HG03439 (cell line): Measurements from ENCODE around the gene PACS1.
"Not testable (repeated sequence)": the region's sequence is repeated elsewhere in the genome, so short reads cannot be mapped to it uniquely, and the experiment has no call there.

Experiments
- ATAC-seq: cut with Tn5 transposase; IDR thresholded peaks from one replicate; pipeline ENCODE4 v1.9.1; 2021; ENCODE audit warnings: mild to moderate bottlenecking, moderate library complexity; ENCODE audit not compliant: unreplicated experiment

Gene PACS1

DNA sequence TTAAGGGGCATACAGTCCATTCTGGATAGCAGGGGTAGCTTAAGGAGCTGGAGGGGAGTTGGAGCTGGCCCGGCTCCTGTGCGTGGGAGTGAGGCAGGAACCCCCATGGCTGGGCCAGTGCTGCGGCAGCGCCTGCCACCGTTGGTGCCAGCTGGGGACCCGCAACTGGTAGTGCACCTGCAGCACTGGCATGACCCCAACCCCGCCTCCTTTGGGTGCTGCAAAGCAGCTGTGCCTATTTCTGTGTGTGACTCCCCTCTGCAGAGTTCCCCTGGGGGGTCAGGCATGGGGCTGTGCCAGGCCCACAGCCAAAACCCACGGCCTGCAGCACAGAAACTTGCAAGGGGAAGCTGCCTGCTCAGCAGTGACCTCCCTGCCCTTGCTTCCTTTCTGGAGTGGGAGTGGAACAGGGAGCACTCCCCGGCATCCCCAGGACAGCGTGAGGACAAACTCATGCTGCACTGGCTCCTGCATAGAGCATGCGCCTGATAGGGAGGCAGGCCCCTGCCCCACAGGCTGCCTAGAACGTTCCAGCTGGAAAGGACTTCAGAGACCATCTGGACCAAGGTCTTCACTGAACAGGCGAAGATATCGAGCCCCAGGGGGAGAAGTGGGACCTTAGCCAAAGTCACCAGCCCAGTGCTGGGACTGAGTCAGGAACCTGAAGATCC is 172.2 kb downstream of the PACS1 start:
- no peak for ATAC-seq

GRCh38 chr11:66243782-66244535 is 173.9 kb downstream of the PACS1 start:
- ATAC-seq = no peak

DNA sequence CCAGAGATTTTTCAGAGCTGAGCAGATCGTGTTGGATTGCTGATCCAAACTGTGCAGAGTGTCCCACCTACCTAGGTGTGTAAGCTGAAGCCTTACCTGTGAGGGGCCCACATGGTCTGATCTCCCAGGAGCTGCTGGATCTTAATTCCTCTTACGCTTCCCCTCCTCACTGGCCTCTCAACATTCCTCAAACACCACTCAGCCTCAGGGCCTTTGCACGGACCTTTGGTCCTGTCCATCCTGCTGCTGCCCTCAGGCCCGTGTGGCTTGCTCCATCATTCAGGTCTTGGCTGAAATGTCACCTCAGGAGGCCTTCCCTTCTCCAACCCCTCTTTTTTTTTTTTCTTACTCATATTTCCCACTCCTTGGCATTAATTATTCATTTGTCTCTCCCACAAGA is 177.2 kb downstream of the PACS1 start:
- no peak for ATAC-seq

GRCh38 chr11:66247801-66248200 is 177.7 kb downstream of the PACS1 start:
- ATAC-seq = no peak

- no peak for ATAC-seq
These were observed 178.8 kb downstream of the PACS1 start for GRCh38 chr11:66248903-66249302.

GRCh38 chr11:66251809-66252208 is 181.7 kb downstream of the PACS1 start:
- no peak for ATAC-seq

DNA sequence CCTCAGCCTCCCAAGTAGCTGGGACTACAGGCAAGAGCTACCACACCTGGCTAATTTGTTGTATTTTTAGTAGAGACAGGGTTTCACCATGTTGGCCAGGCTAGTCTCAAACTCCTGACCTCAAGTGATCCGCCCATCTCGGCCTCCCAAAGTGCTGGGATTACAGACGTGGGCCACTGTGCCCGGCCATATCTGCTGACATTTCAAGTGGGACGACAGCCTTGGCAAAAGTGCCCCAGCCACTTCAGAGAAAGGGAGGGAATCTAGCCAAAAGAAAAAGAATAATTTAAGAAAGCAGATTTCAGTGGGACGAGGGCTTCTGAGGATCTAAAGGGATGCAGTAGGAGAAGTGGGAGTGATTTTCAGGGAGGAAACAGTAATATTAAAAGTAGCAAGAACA is 183.0 kb downstream of the PACS1 start:
- ATAC-seq = not testable (repeated sequence)

GRCh38 chr11:66258473-66258893 is 188.4 kb downstream of the PACS1 start:
- no peak for ATAC-seq

- ATAC-seq = no peak
These were observed 189.2 kb downstream of the PACS1 start for GRCh38 chr11:66259225-66259624.

- ATAC-seq = no peak
These were observed 189.9 kb downstream of the PACS1 start for GRCh38 chr11:66259956-66260355.

DNA sequence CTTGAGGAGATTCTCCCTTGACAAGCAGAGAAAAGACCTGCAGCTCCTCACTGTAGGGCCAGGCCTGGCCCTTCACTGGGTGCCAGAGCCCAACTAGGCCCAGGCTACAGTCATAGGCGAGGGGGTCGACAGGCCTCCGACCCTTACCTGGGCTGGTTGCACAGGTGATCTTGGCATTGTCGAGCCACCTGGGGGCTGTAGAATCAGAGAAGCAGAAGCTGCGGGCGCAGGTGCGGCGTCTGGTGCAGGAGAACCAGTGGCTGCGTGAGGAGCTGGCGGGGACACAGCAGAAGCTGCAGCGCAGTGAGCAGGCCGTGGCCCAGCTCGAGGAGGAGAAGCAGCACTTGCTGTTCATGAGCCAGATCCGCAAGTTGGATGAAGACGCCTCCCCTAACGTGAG is 191.5 kb downstream of the PACS1 start:
- ATAC-seq = no peak

DNA sequence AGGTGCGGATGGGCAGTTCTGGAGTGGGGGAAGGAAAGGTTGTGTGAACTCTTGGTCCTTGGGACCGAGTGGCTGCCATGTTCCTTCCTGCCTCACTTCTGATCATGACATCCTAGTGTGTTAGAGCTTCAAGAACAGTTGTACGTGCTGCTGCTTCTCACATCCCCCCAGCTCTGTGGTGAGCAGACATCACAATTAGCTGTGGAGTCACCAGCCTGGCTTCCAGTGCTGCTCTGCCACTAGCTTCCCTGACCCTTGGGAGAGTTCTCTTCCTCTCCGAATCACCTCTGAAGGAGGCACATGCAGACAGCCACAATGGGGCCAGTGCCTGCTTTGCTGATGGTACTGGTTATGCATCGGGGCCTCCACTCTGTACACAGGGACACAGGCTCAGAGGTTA is 192.1 kb downstream of the PACS1 start:
- ATAC-seq = no peak

DNA sequence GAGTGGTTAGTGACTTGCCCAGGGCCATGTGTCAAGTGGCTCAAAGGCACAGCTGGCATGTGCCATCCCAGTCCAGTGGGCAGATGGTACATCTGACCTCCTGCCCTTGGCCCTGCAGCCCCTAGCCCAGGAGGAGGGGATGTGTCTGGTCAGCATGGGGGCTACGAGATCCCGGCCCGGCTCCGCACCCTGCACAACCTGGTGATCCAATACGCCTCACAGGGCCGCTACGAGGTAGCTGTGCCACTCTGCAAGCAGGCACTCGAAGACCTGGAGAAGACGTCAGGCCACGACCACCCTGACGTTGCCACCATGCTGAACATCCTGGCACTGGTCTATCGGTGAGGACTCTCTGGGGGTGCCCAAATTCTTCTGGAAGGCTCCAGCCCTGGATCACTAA is 192.6 kb downstream of the PACS1 start:
- ATAC-seq = no peak

- ATAC-seq = no peak
These were observed 193.2 kb downstream of the PACS1 start for GRCh38 chr11:66263231-66263630.

DNA sequence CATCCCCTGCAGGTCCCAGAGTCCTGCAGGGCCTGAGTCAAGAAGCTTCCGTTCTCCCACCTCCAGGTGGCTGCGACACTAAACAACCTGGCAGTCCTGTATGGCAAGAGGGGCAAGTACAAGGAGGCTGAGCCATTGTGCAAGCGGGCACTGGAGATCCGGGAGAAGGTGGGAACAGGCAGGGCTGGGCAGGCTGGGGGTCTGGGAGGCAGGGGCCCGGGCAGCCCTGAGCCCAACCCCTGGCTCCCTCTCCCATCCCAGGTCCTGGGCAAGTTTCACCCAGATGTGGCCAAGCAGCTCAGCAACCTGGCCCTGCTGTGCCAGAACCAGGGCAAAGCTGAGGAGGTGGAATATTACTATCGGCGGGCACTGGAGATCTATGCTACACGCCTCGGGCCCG is 193.7 kb downstream of the PACS1 start:
- no peak for ATAC-seq

DNA sequence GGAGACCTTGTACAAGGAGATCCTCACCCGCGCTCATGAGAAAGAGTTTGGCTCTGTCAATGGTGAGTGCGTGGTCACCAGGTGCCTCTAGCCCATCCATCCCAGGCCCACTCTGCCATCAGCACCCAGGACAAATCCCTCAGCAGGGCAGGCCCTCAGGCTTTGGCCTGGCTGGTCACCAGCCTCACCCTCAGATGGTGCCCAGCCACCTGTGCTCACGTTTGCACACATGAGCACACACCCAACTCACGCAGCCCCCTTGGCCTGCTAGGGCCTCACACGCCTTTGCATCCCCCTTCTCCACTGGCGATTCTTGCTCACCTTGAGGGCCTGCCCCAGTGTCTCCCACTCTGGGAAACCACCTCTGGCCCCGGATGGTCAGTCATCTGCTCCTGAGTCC is 194.3 kb downstream of the PACS1 start:
- no peak for ATAC-seq

- no peak for ATAC-seq
These were observed 194.8 kb downstream of the PACS1 start for GRCh38 chr11:66264914-66265313.

DNA sequence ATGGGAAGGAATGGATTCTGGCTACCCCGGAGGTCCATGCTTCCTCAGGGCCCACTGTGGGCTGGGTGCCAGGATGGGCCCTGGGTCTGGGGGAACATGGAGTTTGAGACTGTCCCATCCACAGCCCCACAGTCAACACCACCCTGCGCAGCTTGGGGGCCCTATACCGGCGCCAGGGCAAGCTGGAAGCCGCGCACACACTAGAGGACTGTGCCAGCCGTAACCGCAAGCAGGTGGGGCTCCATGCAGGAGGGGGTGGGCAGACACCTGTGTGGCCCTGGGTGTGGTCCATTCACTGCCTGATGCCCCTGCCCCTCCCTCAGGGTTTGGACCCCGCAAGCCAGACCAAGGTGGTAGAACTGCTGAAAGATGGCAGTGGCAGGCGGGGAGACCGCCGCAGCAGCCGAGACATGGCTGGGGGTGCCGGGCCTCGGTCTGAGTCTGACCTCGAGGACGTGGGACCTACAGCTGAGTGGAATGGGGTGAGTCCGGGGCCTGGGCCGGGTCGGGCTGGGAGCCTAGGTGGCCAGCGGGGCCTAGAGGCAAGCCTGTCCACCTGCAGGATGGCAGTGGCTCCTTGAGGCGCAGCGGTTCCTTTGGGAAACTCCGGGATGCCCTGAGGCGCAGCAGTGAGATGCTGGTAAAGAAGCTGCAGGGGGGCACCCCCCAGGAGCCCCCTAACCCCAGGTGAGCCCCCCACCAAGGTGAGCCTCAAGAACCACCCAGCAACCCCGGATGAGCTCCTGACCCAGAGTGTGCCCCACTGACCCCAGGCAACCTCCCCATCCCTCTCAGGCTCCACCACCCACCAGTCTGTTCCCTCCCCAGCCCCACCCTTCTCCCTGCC is 195.7 kb downstream of the PACS1 start:
- no peak for ATAC-seq

- ATAC-seq = no peak
These were observed 196.4 kb downstream of the PACS1 start for GRCh38 chr11:66266378-66267038.

GRCh38 chr11:66267039-66267378 is 196.9 kb downstream of the PACS1 start:
- ATAC-seq = no peak
